Muscle layer of colon (tissue), 2 donors: ENCODE data around the gene PELI1.

Source experiments
- H3K27ac ChIP-seq: one replicate; pipeline ENCODE4 v1.7.0; 2013; ENCODE audit warnings: low read depth, mild to moderate bottlenecking, low read length, moderate library complexity
- H3K27me3 ChIP-seq, 2 donors: one replicate each; pipeline ENCODE4 v1.7.0; 2013; ENCODE audit warnings: low read length in 2 of 2, mild to moderate bottlenecking in 2 of 2; ENCODE audit not compliant: insufficient read depth in 2 of 2, control insufficient read depth in 1 of 2
- H3K36me3 ChIP-seq: one replicate; pipeline ENCODE4 v1.7.0; 2013; ENCODE audit warnings: mild to moderate bottlenecking, low read length; ENCODE audit not compliant: insufficient read depth
- H3K4me1 ChIP-seq: one replicate; pipeline ENCODE4 v1.7.0; 2013; ENCODE audit warnings: mild to moderate bottlenecking, low read length; ENCODE audit not compliant: insufficient read depth
- H3K4me3 ChIP-seq, 2 donors: one replicate each; pipeline ENCODE4 v1.7.0; 2013; ENCODE audit warnings: low read length in 2 of 2, low read depth in 1 of 2, mild to moderate bottlenecking in 1 of 2, moderate library complexity in 1 of 2
- H3K9ac ChIP-seq: one replicate; pipeline ENCODE4 v1.7.0; 2013; ENCODE audit warnings: low read length
- H3K9me3 ChIP-seq: one replicate; pipeline ENCODE4 v1.7.0; 2013; ENCODE audit warnings: mild to moderate bottlenecking, low read length
- donor health status: abdominal sarcoma.
- donor health status: Adenocarcinoma of cecum.

PELI1 gene

DNA sequence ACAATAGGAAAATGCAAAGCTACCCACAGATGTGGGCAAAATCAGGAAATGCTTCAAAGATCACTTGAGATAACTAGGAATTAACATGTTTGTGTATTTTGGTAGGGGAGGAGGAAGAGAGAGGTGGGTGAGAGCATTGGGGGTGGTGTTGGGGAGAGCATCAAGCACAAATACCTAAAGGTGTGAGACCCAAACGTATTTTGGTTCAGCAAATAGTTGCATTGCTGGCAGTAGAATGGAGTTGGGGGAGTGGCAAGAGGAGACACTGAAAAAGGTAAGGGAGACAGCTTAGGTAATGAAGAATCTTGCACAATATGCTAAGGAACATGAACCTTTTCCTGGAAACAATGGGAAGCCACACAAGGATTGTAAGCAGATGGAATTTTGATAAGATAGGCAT lies 1.5 kb upstream of the PELI1 start:
- no peaks in the 10 kb centered on the region for H3K36me3 ChIP-seq
- H3K4me1 ChIP-seq, result peaks cover 4% of the 10 kb centered on the region
- no peak overlapping the region for H3K27ac ChIP-seq
- H3K27me3 ChIP-seq, result no peaks in the 10 kb centered on the region
- no peak overlapping the region for H3K9ac ChIP-seq
- no peaks in the 10 kb centered on the region for H3K9me3 ChIP-seq
- H3K4me3 ChIP-seq, result no peak overlapping the region

DNA sequence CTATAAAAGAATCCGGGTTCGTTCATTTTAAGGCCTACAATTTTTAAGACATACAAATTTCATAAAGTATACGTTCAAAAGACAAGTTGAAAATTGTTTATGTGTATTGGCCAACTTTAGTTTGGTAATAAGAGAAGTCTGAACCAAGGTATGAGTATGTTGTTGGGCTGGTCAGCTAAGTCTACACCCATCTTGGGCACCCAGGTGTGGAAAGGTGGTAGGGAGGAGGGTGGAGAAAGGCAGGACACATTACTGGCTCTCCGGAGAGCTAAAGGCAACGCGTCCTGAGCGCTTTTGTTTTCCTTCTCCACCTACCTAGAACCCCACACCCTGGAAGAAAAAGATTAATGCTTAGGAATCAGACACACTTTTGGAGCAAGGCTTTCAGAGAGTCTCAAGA lies 899 bp upstream of the PELI1 start:
- Histone ChIP-seq H3K4me3 (no peak overlapping the region), H3K27ac (no peak overlapping the region), H3K9ac (no peak overlapping the region), H3K36me3 (no peaks in the 10 kb centered on the region), H3K4me1 (peaks cover 8% of the 10 kb centered on the region), H3K27me3 (no peaks in the 10 kb centered on the region), H3K9me3 (no peaks in the 10 kb centered on the region)

DNA sequence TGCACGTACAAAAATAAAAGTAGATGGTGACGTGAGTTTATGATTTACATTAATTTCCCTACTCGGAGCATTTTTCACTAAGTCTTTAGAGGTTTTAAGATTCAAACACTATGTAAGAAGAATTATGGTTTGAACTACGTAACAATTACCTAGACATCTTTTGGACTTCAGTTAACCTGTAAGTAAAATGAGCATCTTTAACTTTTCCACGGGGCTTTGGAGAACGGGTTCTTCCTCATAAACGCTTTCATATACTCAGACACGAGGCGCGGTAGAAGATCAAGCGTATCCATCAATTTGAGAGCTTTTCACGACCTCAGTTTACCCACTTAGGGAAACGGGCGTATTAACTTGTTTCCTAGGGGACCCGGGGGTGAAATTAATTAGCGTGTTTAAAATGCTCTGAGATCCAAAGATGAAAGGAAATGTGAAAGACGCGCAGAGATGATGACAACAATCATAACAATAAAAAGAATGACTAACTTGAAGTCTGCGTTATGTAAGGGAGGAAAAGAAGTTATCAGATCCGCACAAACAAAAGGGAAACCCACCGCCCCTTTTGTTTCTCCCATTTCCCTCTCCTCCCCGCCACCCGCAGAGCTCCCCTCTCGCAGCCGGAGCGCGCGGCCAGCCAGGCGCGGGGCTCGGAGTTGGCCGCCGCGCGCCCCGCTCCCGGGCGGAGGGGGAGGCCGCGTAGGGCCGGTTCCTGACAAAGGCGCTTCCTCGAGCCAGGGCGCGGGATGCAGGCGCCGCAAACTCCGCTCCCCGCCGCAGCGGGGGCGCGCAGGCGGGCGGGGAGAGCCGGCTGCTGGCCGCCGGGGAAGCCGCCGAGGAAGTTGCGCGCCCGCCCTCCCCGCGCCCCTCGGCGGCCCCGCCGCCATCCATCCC lies 807 bp downstream of the PELI1 start:
- peak overlapping the region; percentile 96 for H3K27ac ChIP-seq
- peak overlapping the region; percentile 62 to 96 for H3K4me3 ChIP-seq
- peak overlapping the region; percentile 99 for H3K9ac ChIP-seq
- H3K36me3 ChIP-seq, result no peaks in the 10 kb centered on the region
- no peaks in the 10 kb centered on the region for H3K9me3 ChIP-seq
- no peaks in the 10 kb centered on the region for H3K27me3 ChIP-seq
- H3K4me1 ChIP-seq, result peaks cover 24% of the 10 kb centered on the region

DNA sequence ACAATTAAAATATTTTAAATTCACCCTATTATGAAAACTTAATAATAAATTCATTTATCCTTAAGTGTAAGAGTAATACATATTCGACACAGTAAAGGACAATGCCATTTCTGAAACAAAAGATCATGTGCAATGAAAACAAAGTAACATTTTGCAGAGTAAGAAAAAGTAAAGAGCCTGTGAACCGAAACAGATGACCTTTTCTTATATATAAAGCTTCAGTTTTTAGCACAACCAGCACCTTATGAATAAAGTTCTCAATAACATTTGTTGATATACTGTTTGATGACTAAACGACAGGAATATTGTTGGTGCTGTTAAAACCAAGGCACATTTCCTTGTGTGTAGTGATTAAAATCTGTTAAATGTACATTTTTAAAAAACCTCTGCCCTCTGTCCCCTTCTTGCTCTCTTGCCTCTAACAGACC lies 1.5 kb downstream of the PELI1 start:
- peak overlapping the region; percentile 62 to 96 for H3K4me3 ChIP-seq
- no peaks in the 10 kb centered on the region for H3K27me3 ChIP-seq
- peak overlapping the region; percentile 86 for H3K27ac ChIP-seq
- H3K9me3 ChIP-seq, result no peaks in the 10 kb centered on the region
- H3K36me3 ChIP-seq, result no peaks in the 10 kb centered on the region
- H3K9ac ChIP-seq, result peak overlapping the region; percentile 99
- peaks cover 31% of the 10 kb centered on the region for H3K4me1 ChIP-seq

DNA sequence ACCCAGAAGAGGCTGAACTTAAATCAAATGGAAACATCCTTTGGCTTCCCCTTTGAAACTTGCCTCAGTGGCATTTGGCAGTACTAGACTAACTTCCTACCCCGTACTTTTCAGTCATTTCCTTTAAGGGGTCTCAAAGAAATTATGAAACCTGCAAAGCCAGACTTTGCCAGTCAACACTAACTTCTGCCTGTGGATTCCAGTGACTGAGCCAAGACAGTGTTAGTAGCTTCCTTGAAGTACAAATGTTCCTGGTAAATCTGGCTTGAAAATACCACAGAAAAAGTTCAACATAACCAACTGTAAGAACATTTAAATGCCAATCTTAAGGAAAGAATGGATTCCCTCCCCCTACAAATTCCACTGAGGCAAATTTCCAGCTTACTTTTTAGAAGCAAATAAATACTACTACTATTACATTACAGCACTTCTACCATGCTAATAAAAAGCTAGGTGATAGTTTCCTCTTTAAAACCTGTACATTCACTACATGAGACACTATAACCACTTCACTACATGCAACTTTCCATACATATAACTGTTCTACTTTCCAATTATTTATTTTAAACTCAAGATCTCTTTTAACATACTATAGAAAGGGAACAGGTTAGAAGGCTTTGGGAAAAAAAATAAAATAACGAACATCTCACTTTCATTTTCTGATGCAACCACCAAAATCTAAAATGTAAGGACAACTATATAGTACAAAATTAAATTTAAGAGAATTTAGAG lies 2.4 kb downstream of the PELI1 start:
- peak overlapping the region; percentile 11 to 51 for H3K4me3 ChIP-seq
- peaks cover 36% of the 10 kb centered on the region for H3K4me1 ChIP-seq

DNA sequence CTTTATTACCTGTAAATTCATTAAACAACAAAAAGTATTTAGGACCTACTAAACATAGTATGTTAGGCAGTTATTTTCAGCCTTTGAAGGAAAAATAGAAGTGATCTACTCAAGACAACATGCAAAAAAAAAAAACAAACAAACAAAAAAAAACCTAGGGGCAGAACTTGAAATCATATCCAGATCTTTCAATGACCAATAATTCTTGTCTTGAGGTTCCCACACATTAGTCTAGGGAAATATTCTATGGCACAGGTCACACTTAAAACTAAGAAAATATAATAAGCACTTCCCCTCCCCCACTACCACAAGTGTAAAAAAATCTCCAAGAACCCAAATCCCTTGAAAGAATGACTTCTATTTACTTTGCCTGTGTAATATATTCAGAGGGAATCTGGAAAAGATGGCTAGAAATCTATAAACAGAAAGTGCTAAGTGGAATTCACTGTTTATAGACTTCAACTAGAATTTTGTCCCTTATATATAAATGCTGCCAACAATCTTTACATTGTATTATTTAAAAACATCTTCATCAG lies 3.5 kb downstream of the PELI1 start:
- Histone ChIP-seq H3K36me3 (no peaks in the 10 kb centered on the region), H3K9ac (no peak overlapping the region), H3K27me3 (no peaks in the 10 kb centered on the region), H3K4me3 (no peak overlapping the region), H3K27ac (peak overlapping the region; percentile 28), H3K9me3 (no peaks in the 10 kb centered on the region), H3K4me1 (peaks cover 36% of the 10 kb centered on the region)

More for the DNA sequence above, 2.4 kb downstream of the PELI1 start:
- Histone ChIP-seq H3K9ac (peak overlapping the region; percentile 99), H3K27me3 (no peaks in the 10 kb centered on the region), H3K36me3 (no peaks in the 10 kb centered on the region), H3K9me3 (no peaks in the 10 kb centered on the region), H3K27ac (peak overlapping the region; percentile 86)

DNA sequence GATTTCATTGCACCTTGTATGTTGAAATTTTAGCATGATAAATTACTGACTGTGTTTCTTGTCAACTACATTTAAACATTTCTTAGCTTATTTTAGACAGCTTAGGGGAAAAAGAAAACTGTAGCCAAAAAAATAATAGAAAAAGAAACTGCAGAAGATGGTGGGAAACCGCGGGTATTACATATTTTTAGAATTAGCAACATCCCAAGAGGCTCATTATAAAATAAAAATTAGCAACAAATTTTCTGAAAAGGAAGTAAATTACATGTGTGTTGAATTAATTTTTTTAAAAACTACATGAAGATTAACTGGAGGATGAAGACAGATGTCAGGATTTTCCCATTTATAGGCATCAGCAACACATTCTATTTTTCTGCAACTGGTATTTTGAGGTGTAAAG lies 4.3 kb downstream of the PELI1 start:
- Histone ChIP-seq H3K4me1 (peaks cover 41% of the 10 kb centered on the region), H3K27me3 (no peaks in the 10 kb centered on the region), H3K36me3 (no peaks in the 10 kb centered on the region), H3K27ac (no peak overlapping the region), H3K9ac (no peak overlapping the region), H3K9me3 (no peaks in the 10 kb centered on the region), H3K4me3 (no peak overlapping the region)

DNA sequence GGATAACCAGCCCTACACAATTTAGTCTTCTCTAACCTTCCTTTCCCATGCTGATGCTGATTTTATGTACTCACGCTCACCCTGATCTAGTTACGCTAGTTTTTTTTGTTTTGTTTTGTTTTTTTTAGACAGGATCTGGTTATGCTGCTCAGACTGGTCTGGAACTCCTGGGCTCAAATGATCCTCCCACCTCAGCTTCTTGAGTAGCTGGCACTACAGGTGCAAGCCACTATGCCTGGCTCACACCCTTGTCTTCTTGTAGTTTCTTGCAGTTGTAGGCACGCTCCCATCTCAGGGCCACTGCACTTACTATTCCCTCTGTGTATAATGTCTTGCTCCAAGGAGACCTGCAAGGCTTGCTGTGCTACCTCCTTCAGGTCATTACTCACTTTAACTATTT lies 6.2 kb downstream of the PELI1 start:
- peaks cover 60% of the 10 kb centered on the region for H3K4me1 ChIP-seq
- no peaks in the 10 kb centered on the region for H3K36me3 ChIP-seq
- no peaks in the 10 kb centered on the region for H3K27me3 ChIP-seq
- no peak overlapping the region for H3K27ac ChIP-seq
- H3K9me3 ChIP-seq, result no peaks in the 10 kb centered on the region
- H3K4me3 ChIP-seq, result no peak overlapping the region
- H3K9ac ChIP-seq, result no peak overlapping the region

DNA sequence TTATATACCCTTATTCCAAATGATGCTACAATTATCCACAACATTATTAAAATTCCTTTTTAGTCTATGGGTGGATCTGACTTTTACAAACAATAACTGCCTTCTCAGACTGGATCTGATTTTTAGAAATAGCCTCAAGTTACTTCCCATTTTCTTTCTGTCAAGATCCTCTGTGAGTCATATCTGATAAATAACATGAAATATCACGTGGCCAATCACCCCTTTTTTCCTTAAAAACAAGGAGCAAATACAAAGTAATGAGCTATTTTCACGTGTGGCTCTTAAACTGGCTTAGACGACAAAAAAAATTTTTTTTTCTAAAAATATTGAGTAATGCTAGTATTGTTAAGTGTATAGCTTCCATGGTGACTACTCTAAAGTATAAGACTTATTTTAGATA lies 6.7 kb downstream of the PELI1 start:
- Histone ChIP-seq H3K9ac (no peak overlapping the region), H3K4me3 (no peak overlapping the region), H3K36me3 (no peaks in the 10 kb centered on the region), H3K27ac (no peak overlapping the region), H3K9me3 (no peaks in the 10 kb centered on the region), H3K4me1 (peaks cover 64% of the 10 kb centered on the region), H3K27me3 (no peaks in the 10 kb centered on the region)

DNA sequence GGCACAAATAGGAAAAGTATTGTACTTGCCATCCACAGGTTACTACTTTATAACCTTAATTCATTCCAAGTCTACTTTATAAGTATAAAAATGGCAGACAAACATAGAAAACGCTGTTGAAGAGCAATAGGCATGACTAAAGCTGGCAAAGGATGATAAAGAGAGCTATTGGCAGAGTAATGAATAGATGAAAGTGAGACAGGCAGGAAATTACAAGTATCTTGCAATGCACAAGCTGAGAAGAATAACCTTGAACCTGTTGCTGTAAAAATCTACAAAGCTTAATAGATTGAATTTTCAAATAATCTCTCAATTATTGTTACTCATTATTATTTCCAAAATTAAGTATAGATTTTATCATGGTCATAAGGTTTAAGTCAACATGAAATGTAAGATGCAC lies 8.8 kb downstream of the PELI1 start:
- H3K27ac ChIP-seq, result no peak overlapping the region
- H3K4me1 ChIP-seq, result peaks cover 72% of the 10 kb centered on the region
- no peak overlapping the region for H3K9ac ChIP-seq
- no peak overlapping the region for H3K4me3 ChIP-seq
- no peaks in the 10 kb centered on the region for H3K27me3 ChIP-seq
- no peaks in the 10 kb centered on the region for H3K36me3 ChIP-seq
- no peaks in the 10 kb centered on the region for H3K9me3 ChIP-seq

DNA sequence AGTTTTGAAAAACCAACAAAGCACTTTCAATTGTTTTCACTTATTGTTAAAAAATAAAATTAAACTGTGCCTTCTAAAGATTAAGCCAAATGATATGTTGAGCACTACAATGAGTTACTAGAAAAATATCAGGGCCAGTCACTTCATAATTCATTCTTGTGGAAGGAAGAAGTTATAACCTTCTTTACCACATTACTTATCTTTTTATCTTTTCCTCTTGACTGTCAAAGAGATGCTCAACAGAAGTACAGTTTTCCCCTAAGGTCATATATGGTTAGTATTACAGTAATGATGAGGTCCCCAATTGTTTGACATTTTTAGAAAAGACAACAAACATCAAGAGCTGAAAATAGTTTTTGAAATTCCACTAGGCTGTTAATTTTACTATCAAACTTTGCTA lies 9.4 kb downstream of the PELI1 start:
- H3K9me3 ChIP-seq, result no peaks in the 10 kb centered on the region
- H3K4me3 ChIP-seq, result no peak overlapping the region
- H3K9ac ChIP-seq, result no peak overlapping the region
- H3K36me3 ChIP-seq, result no peaks in the 10 kb centered on the region
- no peak overlapping the region for H3K27ac ChIP-seq
- H3K4me1 ChIP-seq, result peaks cover 71% of the 10 kb centered on the region
- H3K27me3 ChIP-seq, result no peaks in the 10 kb centered on the region
